IgD-negative memory B cell (primary cell): ENCODE results near the gene HOXA5. TPM values are rescaled to one million over a fixed set of nuclear protein-coding genes. Genes with fewer than 3 reads are reported as not detected.

ENCODE experiments used
- H3K27ac Mint-ChIP-seq, 3 donors: one replicate each; pipeline ENCODE4 v1.8.0; 2020 to 2022; ENCODE audit warnings: mild to moderate bottlenecking in 3 of 3, mixed read lengths in 3 of 3, moderate library complexity in 1 of 3
- H3K27me3 Mint-ChIP-seq: one replicate; pipeline ENCODE4 v1.8.0; 2021; ENCODE audit warnings: mixed read lengths
- H3K36me3 Mint-ChIP-seq: one replicate; pipeline ENCODE4 v1.8.0; 2020; ENCODE audit warnings: mild to moderate bottlenecking, mixed read lengths
- H3K4me1 Mint-ChIP-seq, 3 donors: one replicate each; pipeline ENCODE4 v1.8.0; 2020 to 2022; ENCODE audit warnings: mixed read lengths in 3 of 3, mild to moderate bottlenecking in 1 of 3
- H3K4me3 Mint-ChIP-seq, 4 donors: one replicate each; pipeline ENCODE4 v1.8.0; 2020 to 2022; ENCODE audit warnings: mild to moderate bottlenecking in 4 of 4, mixed read lengths in 4 of 4, moderate library complexity in 3 of 4
- H3K9me3 Mint-ChIP-seq, 3 donors: one replicate each; pipeline ENCODE4 v1.8.0; 2020 to 2021; ENCODE audit warnings: mixed read lengths in 3 of 3, mild to moderate bottlenecking in 1 of 3
- polyA plus RNA-seq: library from polyadenylated mRNA; unstranded; fragments of 300-500 nt; fragmentation: Illumina TruSeq; gene quantifications from one replicate; pipeline ENCODE4 v1.2.3, GENCODE V29; 2021

HOXA5 gene
- polyA plus RNA-seq, 1 donor from 2014 or later = not detected

- H3K27me3 Mint-ChIP-seq = peaks cover 44% of the 10 kb centered on the region
- H3K4me3 Mint-ChIP-seq = peak overlapping the region in 3 of 4 donors; percentile 45 to 62 (median 60)
- H3K36me3 Mint-ChIP-seq = peaks cover 2% of the 10 kb centered on the region
- H3K27ac Mint-ChIP-seq = peak overlapping the region; percentile 63 to 98 (median 95)
- H3K4me1 Mint-ChIP-seq = peaks cover 7 to 12% (median 9%) of the 10 kb centered on the region in 3 donors
- peaks cover 0 to 13% (median 0%) of the 10 kb centered on the region in 3 donors for H3K9me3 Mint-ChIP-seq
These were observed 26.4 kb upstream of the HOXA5 start for GRCh38 chr7:27169658-27170425.

GRCh38 chr7:27168265-27168947 lies 24.9 kb upstream of the HOXA5 start:
- Mint-ChIP-seq H3K4me1 (peaks cover 7 to 12% (median 9%) of the 10 kb centered on the region in 3 donors), H3K4me3 (peak overlapping the region; percentile 38 to 90 (median 76)), H3K9me3 (peaks cover 0 to 13% (median 0%) of the 10 kb centered on the region in 3 donors), H3K36me3 (peaks cover 3% of the 10 kb centered on the region), H3K27ac (peak overlapping the region; percentile 85 to 98 (median 95)), H3K27me3 (peaks cover 48% of the 10 kb centered on the region)

DNA sequence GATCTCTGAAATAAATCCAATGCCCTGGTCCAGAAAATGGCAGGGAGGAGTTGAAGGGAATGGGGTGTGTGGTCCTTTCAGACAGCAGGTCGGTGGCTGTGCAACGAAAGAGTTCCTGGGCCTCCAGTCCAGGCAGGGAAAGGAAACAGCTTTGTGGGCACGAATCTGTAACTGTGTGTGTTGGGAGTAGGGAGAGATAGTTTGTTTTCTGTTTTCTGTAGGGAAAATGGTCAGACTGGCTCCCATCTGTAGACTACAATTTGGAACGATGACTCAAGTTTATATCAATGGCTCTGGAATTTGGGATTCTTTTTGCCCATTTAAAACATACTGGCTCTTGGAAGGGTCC lies 24.4 kb upstream of the HOXA5 start:
- H3K27ac Mint-ChIP-seq = peak overlapping the region; percentile 85 to 98 (median 93)
- H3K4me1 Mint-ChIP-seq = peaks cover 7 to 13% (median 9%) of the 10 kb centered on the region in 3 donors
- H3K36me3 Mint-ChIP-seq = peaks cover 3% of the 10 kb centered on the region
- peak overlapping the region in 2 of 4 donors; percentile 39 to 86 for H3K4me3 Mint-ChIP-seq
- peaks cover 0 to 13% (median 0%) of the 10 kb centered on the region in 3 donors for H3K9me3 Mint-ChIP-seq
- H3K27me3 Mint-ChIP-seq = peaks cover 50% of the 10 kb centered on the region

GRCh38 chr7:27166531-27167505 lies 23.3 kb upstream of the HOXA5 start:
- H3K27ac Mint-ChIP-seq = peak overlapping the region; percentile 85 to 98 (median 93)
- peaks cover 3% of the 10 kb centered on the region for H3K36me3 Mint-ChIP-seq
- H3K4me3 Mint-ChIP-seq = peak overlapping the region in 2 of 4 donors; percentile 79 to 86

GRCh38 chr7:27165996-27166530 lies 22.6 kb upstream of the HOXA5 start:
- Mint-ChIP-seq H3K4me3 (peak overlapping the region in 3 of 4 donors; percentile 66 to 82 (median 70)), H3K27me3 (peaks cover 44% of the 10 kb centered on the region), H3K36me3 (peaks cover 1% of the 10 kb centered on the region), H3K27ac (peak overlapping the region; percentile 85 to 98 (median 98)), H3K9me3 (peaks cover 0 to 10% (median 0%) of the 10 kb centered on the region in 3 donors), H3K4me1 (peaks cover 1 to 11% (median 3%) of the 10 kb centered on the region in 3 donors)

More at GRCh38 chr7:27166531-27167505, 23.3 kb upstream of the HOXA5 start:
- H3K9me3 Mint-ChIP-seq = peaks cover 0 to 10% (median 0%) of the 10 kb centered on the region in 3 donors
- H3K4me1 Mint-ChIP-seq = peaks cover 2 to 13% (median 5%) of the 10 kb centered on the region in 3 donors
- H3K27me3 Mint-ChIP-seq = peaks cover 47% of the 10 kb centered on the region

- H3K4me3 Mint-ChIP-seq = peak within 1 kb of the TSS; percentile 25 to 82 (median 73)
- H3K36me3 Mint-ChIP-seq = peaks cover 1% of the 10 kb centered on the region
- H3K27ac Mint-ChIP-seq = peak within 1 kb of the TSS; percentile 85 to 98 (median 98)
- peaks cover 44% of the 10 kb centered on the region for H3K27me3 Mint-ChIP-seq
- peaks cover 3 to 14% (median 4%) of the 10 kb centered on the region in 3 donors for H3K4me1 Mint-ChIP-seq
- H3K9me3 Mint-ChIP-seq = peaks cover 0 to 10% (median 0%) of the 10 kb centered on the region in 3 donors
These were observed 21.9 kb upstream of the HOXA5 start, which contains the start of gene HOXA9 for GRCh38 chr7:27165089-27165995. Gene HOXA9 (minus strand): TSS chr7:27165537. CDS start chr7:27165457, 80 bp downstream.

DNA sequence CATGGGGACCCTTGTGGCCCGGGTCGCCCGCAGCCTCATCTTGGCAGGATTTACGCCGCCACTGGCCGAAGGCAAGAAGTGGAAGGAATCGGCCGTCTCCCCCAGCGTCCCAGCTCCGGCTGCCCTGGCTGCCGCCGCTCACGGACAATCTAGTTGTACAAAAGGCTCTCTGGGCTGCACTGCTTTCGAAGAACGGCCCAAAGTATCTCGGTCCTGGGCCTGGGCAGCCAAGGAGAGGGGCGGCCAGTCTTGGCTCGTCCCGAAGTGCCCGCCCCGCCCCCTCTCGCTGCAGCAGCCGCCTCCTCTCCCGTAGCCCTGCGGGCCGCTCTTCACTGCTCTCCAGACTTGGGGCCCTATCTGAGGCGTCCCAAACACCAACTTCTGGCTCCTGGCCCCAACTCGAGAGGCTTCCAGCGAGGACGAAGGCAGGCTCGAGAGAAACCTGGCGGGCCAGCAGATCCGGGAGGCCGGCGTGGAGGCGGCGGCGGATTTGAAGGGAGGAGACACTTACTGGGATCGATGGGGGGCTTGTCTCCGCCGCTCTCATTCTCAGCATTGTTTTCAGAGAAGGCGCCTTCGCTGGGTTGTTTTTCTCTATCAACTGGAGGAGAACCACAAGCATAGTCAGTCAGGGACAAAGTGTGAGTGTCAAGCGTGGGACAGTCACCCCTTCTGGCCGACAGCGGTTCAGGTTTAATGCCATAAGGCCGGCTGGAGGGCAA lies 21.0 kb upstream of the HOXA5 start:
- H3K36me3 Mint-ChIP-seq = peaks cover 1% of the 10 kb centered on the region
- H3K9me3 Mint-ChIP-seq = peaks cover 0 to 10% (median 0%) of the 10 kb centered on the region in 3 donors
- H3K27me3 Mint-ChIP-seq = peaks cover 50% of the 10 kb centered on the region
- H3K4me1 Mint-ChIP-seq = peaks cover 3 to 21% (median 6%) of the 10 kb centered on the region in 3 donors
- H3K27ac Mint-ChIP-seq = peak overlapping the region; percentile 40 to 98 (median 60)
- peak overlapping the region in 3 of 4 donors; percentile 51 to 75 (median 71) for H3K4me3 Mint-ChIP-seq

DNA sequence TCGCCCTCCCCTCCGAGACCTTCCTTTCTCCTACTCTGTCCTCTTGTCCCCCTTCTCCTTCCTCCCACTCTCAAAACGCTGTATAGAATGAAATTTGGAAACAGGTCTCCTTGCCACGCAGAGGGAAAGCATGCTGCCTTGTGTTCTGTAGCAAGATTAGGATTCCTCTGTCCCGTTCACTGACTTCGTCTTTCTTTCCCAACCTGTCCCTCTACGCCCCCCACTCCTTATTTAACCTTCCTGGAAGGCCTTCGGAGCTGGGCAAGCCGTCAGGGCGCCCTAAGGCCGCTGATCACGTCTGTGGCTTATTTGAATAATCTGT lies 20.5 kb upstream of the HOXA5 start:
- peaks cover 1% of the 10 kb centered on the region for H3K36me3 Mint-ChIP-seq
- H3K4me3 Mint-ChIP-seq = peak overlapping the region in 2 of 4 donors; percentile 19 to 71
- peaks cover 3 to 23% (median 6%) of the 10 kb centered on the region in 3 donors for H3K4me1 Mint-ChIP-seq

DNA sequence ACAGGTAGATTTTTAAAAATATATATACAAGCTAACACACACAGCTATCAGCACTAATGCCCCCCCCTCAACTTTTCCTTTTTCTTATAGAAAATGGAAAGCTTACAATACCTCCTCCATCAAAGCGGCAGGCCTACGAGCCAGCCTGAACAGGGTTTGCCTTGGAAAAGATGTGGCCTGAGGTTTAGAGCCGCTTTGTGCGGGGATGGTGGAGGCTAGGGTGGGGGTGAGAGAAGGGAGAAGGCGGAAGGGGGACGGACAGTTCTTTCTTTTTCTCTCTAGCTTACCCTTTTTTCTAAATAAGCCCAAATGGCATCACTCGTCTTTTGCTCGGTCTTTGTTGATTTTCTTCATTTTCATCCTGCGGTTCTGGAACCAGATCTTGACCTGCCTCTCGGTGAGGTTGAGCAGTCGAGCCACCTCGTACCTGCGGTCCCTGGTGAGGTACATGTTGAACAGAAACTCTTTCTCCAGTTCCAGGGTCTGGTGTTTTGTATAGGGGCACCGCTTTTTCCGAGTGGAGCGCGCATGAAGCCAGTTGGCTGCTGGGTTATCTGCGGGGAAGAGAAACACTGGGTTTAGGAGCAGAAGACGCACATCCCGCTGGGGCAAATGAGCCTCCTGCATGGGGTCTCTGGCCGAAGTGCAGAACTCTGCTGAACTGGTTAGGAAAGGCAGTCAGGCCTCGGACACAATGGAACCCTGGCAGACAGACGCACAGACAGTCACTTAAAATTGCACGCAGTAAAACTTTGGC lies 20.0 kb upstream of the HOXA5 start:
- H3K36me3 Mint-ChIP-seq = peaks cover 1% of the 10 kb centered on the region
- H3K4me1 Mint-ChIP-seq = peaks cover 0 to 27% (median 8%) of the 10 kb centered on the region in 3 donors
- peaks cover 51% of the 10 kb centered on the region for H3K27me3 Mint-ChIP-seq
- peak overlapping the region in 1 of 4 donors; percentile 71 for H3K4me3 Mint-ChIP-seq
- H3K27ac Mint-ChIP-seq = peak overlapping the region; percentile 40 to 98 (median 60)
- H3K9me3 Mint-ChIP-seq = peaks cover 0 to 7% (median 0%) of the 10 kb centered on the region in 3 donors

More for the DNA sequence above, 20.5 kb upstream of the HOXA5 start:
- peaks cover 52% of the 10 kb centered on the region for H3K27me3 Mint-ChIP-seq
- H3K27ac Mint-ChIP-seq = peak overlapping the region; percentile 40 to 98 (median 60)
- H3K9me3 Mint-ChIP-seq = peaks cover 0 to 10% (median 0%) of the 10 kb centered on the region in 3 donors

GRCh38 chr7:27162561-27163287 lies 19.2 kb upstream of the HOXA5 start:
- Mint-ChIP-seq H3K36me3 (peaks cover 1% of the 10 kb centered on the region), H3K27ac (peak overlapping the region; percentile 40 to 98 (median 54)), H3K9me3 (peaks cover 0 to 11% (median 0%) of the 10 kb centered on the region in 3 donors), H3K4me1 (peaks cover 2 to 35% (median 10%) of the 10 kb centered on the region in 3 donors), H3K4me3 (peak overlapping the region in 1 of 4 donors; percentile 71), H3K27me3 (peaks cover 52% of the 10 kb centered on the region)

DNA sequence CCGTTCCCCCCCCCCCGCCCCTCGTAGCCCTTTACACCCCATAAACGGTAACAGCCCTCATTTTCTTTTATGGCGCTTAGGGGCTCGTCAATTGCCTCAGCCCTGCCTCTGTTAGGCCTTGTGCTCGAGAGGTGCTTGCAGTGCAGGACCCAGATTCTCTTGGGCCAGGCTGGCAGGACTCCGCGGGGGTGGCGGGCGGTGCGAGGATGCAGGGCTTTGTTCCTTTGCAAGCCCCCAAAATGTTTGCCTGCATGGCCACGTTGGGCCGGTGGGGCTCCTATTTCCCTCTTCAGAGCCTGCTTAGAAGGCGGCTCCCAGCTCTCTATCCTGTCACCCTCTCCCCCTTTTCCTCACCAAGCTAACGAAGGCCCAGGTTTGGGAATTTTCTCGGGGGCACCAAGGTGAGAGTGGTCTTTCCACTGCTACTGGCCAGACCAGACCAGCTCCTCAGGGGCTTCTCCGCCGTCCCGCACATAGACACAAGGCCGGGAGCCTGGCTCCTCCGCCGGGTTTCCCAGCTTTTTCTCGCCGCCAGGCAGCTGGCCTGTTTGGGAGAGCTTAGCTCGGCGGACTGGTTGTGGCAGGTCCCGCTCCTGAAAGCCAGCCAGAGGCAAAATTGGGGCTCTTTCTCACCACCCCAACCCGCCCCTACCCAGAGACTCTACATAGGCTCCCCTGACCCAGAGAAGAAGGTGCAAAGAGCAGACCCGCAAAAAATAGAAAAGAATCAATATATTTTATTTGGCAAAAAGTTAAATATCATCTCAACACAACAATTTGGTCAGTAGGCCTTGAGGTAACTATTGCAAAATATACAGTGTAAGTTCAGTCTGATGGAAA lies 18.5 kb upstream of the HOXA5 start:
- H3K4me1 Mint-ChIP-seq = peaks cover 3 to 35% (median 10%) of the 10 kb centered on the region in 3 donors
- H3K9me3 Mint-ChIP-seq = peaks cover 0 to 14% (median 0%) of the 10 kb centered on the region in 3 donors
- H3K36me3 Mint-ChIP-seq = peaks cover 1% of the 10 kb centered on the region
- peak overlapping the region in 2 of 4 donors; percentile 70 to 71 for H3K4me3 Mint-ChIP-seq
- peak overlapping the region in 2 of 3 donors; percentile 39 to 98 for H3K27ac Mint-ChIP-seq
- peaks cover 51% of the 10 kb centered on the region for H3K27me3 Mint-ChIP-seq
